H4 (cell line): ENCODE results near the gene PRSS27. TPM values are rescaled to one million over a fixed set of nuclear protein-coding genes. Genes with fewer than 3 reads are reported as not detected.

Source experiments
- DNase-seq: peaks from one replicate; pipeline ENCODE4 v3.0.0-alpha.2; 2015; ENCODE audit warnings: low spot score
- total RNA-seq: library from RNA; depleted of rRNA; stranded (reverse); fragments of >200 nt; shearing (Covaris generic); gene quantifications from 2 replicates; pipeline ENCODE4 v1.2.3, GENCODE V29; 2014

PRSS27 gene
- total RNA-seq, 1 experiment from 2014 or later: 0.46 TPM

DNA sequence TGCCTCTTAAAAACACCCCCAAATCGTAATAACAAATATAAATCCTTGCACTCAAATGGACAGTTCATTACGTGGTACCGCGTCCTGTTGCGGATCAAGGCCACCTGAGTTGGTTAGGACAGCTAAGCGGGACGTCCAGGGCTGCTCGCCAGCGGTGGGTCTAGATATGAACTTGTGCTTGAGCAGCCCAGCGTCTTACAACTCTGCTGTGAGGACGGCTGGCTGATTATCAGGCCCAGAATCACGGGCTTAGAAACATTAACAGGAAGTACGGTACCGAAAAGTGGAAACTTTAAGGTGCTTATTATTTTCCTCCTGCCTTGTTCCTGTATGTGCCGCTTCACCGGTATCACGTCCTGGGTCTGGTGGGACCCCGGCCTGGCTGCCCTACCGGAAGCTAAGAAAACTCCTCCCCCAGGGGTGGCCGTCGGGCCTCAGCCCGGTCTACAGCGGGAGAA, 31.6 kb upstream of the PRSS27 start:
- DNase-seq: no peak

DNA sequence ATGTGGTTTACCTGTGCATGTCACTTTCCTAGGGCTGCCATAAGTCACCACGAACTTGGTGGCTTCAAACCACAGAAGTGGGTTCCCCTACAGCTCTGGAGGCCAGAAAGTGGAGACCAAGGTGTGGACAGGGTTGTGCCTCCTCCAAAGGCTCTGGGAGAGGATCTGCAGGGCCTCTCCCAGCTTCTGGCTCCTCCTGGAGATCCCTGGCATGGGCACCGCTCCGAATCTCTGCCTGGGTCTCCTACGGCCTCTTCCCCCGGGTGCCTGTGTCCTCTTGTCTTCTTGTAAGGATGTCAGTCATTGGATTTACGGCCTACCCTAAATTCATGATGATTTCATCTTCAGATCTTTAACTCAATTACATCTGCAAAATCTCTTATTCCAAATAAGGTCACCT, 29.9 kb upstream of the PRSS27 start:
- DNase-seq: no peak

DNA sequence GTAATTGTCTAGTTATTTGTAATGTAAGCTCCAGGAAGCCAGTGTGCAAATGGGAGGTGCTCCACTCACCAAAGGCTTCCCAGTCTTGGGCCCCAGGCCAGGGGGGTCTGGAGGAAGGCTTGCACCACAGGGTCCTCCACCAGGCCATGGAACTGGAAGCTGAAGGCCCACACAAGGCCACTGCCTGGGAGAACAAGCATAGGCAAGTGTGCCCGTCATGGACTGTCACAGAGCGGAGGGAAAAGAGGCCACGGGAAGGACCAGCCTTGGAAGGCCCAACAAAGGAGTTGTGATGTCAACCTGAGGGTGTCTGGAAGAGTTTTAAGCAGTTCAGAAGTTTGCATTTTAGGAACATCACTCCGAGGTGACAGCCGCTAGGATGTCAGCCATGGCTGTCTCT, 29.5 kb upstream of the PRSS27 start:
- DNase-seq: no peak

DNA sequence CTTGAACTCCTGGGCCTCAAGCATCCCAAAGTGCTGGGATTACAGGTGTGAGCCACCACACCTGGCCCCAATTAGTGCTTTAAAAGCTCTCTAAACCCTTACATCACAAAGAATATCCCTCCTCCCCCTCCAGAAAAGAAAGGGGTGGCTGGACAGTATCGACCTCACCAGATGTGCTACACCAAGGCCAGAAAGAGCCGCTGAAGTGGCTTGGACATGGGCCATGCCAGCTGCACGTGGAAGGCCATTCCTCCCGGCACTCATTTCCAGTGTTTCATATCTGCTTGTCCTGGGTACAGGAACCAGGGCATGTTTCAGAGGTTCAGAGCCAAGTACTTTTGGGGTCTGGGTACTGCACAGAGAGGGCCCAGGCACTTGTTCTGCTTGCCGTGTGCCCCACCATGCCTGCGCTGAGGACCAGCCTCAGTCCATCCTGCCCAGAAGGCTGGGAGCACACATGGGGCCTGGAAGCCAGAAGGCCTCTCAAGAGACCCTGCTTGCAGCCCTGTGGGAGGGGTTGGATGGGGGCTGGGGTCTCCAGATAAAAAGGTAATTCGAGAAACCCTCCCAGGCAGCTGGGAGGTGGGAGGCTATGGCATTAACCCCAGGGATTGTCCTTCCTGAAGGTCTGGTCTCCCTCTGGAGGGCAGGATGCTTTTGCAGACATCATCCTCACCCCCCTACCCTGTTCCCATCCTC, 28.9 kb upstream of the PRSS27 start:
- DNase-seq: no peak

DNA sequence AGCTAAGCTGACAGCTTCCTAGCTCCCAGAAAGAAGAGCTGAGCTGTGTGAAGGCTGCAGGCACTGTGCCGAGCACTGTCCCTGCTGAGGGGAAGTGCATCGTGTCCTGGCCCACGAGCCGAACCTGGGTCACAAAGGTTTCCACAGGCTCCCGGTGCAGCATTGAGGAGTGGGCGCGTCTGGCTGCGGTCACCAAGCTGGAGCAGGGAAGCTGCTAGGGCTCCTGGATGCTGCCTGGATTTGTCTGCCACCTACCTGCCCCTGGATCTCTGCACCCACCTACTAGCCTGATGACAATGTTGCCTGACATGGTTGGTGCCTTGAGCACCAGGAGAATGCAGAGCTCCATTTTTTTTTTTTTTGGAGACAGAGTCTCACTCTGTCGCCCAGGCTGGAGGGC, 25.9 kb upstream of the PRSS27 start:
- DNase-seq: no peak

DNA sequence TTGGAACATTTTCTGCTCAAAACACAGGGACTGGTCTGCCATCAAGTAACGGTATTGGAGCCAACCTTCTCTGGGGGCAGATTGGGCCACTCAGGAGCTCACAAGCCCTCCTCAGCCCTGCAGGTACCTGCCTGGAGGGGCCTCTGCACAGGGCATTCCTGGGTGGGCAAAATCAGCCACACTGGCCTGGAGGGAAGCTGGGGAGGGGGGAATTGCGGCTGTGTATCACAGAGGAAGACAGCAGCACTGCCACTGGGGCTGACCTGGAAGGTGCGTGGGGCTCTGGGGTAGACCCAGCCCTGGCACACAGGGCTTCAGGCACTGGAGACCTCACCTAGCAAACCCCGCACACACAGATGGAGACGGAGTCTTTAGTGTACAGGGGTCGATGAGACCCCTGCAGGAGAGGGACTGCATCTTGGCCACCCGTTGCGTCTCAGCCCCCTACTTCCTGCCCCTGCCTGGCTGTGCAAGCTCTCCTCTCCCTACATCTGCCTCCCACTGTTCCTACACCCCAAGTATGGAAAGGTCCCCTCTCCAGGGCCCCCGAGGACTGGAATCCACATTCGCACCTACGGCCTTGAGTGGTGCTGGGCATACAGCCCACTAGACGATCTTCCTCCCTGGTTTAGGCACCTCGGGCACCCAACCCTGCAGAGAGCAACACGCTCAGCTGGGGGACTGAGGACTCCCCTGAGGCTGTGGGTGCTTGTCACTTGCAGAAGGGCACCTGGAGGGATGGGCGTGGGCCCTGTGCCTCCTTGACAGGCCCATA, 25.3 kb upstream of the PRSS27 start:
- DNase-seq: no peak

DNA sequence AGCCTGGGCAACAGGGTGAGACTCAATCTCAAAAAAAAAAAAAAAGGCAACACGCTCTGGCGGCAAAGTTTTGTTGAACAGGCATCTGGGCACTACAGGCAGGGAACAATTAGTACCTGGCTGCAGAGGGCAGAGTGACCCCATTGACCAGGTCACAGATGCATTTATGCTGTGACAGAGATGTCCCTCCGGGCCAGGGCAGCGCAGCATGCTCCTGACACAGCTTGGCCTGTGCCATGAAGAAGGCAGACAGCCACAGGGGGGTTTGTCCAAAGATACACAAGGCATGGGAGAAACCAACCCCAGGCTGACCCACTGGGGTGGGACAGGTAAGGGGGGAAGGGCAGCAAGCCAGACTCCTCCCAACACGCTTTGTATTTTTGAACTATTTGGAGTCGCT, 24.7 kb upstream of the PRSS27 start:
- no peak for DNase-seq

DNA sequence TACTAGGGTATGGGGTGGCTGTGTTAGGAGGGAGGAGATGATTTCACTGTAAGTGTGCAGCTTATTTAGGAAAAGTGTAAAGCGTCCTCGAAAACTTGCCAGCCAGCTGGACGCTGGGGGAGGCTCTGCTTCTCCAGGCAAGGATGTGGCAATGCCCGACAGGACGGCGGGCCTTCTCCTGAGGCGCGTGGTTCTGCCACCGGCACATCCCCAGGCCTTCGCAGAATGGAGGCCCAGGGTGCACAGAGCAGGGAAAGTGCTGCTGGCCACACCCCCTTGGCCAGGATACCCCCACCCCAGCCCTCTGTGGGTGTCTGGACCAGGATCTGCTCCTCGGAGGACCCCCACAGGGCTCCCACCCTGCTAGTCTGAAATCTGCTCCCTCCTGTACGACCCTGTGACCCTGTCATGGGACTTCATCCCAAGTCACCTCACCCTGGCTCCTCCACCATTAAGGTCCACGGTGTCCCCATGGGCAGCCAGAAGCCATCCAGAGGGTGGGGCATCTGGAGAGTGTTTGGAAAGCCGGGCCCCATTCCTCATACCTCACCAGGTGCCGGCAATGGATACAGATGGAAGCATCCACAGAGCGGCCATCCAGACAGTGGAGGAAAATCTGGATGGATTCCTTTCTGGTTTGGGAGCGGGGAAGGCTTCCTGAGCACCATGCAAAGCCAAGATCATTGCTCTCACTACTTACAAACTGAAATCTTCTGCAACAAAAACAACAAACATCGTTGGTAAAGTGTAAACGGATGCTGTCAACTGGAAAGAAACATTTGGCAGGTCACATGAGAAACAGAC, 23.2 kb upstream of the PRSS27 start:
- no peak for DNase-seq

DNA sequence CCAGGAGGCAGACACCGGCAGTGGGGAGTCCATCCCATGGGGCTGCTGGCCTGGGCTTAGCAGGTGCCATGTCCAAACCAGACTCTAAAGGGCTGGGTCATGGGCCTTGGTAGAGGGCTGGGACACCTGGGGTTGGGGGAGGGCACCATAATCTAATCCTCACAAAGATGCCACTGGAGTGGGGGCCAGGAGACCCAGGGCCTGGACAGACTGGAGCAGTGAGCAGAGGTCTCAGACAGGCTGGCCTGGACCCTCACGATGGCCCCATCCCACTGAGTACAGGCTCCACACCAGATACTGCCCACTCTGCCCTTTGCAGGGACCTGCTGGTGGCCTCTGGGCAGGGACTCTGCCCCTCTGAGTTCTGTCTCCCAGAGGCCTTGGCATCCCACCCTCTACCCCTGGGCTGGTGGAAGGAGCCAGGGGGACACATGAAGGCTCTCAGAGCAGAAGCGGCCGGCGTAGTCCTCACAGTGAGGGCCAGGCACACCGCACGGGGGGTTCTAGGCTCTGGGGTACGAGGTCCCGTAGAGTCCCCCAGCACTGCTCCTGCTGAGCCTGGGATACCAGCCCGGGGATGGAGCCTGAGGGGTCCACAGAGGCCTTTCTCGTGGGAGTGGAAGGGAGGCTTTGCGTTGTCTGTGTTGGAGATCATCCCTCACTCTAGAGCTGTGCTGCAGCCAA, 22.4 kb upstream of the PRSS27 start:
- no peak for DNase-seq

DNA sequence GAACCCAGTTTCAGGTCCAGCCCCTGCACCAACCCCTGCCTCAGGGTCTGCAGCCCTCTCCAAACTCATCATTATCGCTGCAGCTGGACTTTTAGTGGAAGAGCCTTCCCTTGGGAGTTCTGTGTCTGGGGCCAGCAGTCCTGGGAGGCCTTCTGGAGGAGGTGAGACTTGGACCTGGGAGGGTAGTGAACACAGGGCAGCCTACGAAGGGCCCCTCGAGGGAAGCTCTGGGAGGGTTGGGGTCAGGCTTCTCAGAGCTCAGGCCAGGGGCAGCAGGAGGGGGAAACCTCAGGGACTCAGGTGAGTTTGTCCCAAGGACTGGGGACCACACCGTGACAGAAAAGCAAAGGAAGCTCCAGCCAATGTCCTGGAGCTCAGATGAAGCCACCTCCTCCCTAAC, 21.1 kb upstream of the PRSS27 start:
- no peak for DNase-seq

DNA sequence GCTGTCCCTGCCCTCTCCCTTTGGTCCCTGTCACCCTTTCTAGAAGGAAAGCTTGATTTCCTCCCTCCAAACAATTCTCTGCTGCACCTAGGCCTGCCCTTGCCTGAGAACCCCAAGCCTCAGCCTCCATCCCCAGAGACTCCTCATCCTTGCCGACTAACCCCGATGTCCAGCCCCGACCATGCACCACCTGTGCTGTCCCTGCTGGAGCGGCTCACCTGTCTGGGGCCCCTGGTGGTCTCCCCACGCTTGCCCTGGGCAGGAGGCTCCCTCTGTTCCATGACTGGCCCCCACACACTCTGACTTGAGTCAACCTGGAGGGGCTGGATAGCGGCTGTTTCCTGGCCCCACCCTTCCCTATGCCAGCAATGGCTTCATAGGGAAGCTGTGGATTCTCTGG, 20.5 kb upstream of the PRSS27 start:
- no peak for DNase-seq

DNA sequence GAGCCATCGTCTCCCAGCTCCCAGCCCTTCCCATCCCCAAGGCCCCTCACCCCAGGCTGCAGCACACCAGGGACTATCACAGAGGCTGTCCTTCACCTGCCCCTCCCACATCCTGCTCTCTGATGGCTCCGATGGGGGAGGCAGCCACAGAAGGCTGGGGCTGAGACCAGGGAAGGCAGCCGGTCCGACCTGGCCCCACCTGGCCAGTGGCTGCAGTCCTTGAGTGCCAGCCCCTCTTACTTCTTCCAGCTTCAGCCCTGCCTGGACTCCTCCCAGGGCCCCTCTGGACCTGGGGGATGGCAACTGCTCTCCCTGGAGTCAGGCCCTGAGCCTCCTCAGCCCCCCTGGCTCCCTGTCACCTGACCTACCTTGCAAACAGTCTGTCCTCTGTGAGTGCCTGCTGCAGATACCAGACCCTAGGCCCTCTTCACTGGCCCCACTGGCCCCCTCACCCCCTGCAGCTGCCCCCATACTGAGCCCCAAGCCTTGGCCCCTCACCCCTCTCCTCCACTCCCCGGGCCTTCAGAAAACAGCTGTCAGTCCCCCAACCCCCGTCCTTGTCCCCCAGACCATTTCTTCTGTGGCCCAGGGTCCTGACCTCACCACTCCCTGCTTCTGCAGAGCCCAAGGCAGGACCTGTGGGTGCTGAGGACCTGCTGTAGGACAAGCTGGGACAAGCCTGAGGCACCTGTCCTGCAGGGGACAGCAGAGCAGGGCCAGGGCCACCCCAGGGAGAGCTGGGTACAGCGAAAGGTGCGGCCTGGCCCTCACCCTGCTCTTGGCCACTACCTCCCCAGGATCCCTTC, 19.8 kb upstream of the PRSS27 start:
- no peak for DNase-seq

DNA sequence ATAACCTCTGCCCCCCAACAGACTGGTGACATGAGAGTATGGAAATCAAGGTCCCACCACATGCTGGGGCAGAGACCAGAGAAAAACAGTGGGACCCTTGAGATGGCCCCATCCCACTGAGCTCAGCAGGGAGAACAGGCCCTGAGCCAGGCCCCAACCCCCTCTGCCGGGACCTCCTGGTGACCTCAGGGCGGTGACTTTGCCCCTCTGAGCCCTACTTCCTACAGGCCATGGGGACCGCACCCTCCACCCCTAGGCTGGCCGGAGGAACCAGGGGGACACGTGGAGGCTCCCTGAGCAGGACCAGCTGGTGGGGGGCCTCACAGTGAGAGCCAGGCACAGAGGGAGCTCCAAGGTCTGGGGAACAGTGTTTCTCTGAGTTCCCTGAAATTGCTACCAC, 18.6 kb upstream of the PRSS27 start:
- DNase-seq: no peak

DNA sequence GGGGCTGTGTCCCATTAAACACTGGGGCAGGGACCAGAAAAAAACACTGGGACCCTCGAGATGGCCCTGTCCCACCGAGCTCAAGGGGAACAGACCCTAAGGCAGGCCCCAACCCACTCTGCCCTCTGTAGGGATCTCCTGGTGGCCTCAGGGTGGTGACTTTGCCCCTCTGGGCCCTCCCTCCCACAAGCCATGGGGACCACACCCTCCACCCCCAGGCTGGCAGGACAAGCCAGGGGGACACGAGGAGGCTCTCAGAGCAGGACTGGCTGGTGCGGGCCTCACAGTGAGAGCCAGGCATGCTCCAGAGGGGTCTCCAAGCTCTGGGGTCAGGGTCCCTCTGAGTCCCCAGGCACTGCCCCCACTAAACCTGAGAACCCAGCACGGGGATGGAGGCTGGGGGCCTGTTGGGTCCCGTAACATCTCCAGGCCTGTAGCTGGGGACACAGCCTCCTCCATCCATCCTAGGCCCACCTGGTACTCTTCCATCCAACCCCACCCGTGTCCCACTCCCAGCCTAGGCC, 17.9 kb upstream of the PRSS27 start:
- no peak for DNase-seq

DNA sequence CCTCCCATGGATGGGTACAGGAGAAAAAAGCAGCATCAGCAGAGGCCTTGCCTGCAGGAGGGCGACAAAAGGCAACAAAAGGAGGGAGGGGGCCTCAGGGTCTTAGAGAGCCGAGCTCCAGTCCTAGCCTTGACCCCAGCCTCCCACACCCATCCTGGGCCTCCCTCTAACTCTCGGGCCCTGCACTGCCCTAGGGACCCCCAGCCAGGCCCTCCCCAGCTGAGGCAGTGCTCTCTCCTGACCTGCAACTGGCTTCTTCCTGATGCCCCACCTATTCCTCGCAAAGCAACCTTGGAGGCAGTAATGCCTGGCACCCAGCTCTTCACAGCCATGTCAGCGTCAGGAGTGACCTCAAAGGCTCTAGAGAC, 17.2 kb upstream of the PRSS27 start:
- DNase-seq: no peak

DNA sequence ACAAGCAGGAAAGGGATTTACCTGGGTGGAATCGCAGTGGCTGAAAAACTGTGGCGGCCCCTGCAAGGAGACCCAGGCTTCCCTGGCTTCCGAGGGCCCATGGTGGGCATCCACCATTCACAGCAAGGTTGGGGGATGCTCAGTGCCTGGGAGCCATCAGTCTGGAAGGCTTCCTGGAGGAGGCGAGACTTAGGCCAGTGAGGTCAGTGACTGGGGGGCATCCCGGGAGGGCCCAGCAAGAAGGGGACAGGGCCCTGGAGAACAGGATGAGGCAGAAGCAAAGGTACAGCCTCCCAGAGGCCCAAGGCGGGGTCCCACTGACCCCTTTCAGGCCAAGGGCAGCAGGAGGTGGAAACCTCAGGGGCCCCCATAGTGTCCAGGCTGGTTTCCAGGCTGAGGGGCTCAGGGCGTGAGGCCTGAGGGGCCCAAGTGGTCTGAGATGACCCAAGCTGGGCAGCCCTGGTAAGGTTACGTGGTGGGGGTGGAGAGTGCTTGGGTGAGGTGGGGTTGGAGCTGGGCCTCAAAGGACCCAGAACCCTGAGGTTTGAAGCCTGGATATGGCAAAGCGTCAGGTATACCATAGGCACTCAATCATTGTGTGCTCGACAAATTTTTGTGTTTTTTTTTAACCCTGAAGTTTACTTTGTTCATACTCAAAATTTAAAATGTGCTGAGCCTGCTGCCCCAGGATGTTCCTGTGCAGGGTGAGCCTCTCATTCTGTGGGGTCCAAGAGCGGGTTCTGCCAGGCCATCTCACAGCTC, 16.6 kb upstream of the PRSS27 start:
- no peak for DNase-seq

DNA sequence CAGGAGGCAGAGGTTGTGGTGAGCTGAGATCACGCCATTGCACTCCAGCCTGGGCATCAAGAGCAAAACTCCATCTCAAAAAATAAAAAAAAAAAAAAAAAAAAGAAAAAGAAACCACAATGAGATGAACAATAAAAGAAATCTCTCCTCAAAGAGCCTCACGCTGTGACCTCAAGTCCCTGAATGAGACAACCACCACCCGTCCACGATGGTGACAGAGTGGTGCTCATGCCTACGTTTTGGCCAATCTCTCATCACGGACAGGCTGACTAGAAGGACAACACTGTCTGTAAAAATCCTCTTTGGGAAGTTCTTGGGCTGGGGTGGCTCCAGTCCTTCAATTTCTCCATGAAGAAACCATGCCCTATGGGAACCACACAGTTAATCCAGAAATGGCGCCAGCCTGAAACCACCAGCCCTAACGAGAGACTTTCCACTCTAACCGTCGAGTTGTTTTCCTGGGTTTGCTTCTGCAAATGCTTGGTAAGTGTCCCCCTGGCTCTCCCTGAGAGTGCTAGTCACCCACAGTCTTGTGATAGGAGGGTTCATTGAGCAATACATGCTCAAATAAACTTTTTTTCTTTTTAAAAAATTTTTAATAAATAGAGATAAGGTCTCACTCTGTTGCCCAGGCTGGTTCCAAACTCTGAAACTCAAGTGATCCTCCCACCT, 15.0 kb upstream of the PRSS27 start:
- no peak for DNase-seq

DNA sequence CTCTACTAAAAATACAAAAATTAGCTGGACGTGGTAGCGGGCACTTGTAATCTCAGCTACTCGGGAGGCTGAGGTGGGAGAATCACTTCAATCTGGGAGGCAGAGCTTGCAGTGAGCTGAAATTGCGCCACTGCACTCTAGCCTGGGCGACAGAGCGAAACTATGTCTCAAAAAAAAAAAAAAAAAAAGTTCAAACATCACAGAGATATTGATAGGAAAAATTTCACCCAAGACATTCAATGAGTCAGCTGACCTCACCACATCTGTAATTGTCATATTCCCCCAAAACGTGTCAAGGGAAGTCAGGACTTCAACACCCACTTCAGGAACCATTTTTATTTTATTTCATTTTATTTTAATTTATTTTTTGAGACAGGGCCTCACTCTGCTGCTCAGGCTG, 8.0 kb upstream of the PRSS27 start:
- DNase-seq: no peak

DNA sequence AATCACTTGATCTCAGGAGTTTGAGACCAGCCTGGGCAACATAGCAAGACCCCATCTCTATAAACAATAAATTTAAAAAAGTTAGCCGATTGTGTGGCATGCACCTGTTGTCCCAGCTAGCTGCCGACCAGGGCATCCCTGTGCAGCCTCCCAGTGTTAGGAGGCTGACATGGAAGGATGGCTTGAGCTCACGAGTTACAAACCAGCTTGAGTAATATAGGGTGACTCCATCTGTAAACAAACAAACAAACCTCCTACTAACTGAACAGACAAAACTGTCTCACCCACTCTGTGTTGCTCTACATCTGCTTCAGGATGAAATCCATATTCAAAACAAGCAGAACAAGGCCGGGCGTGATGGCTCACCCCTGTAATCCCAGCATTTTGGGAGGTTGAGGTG, 6.9 kb upstream of the PRSS27 start:
- DNase-seq: no peak
